A204.1 (cell line): Measurements from ENCODE around the gene HSPA6.
"Not testable (repeated sequence)": the region's sequence is repeated elsewhere in the genome, so short reads cannot be mapped to it uniquely, and the experiment has no call there.

ENCODE experiments used
- FAIRE-seq: peaks from 2 replicates; lab custom pipeline; 2012; peaks lifted over from hg19 to GRCh38; lab: Jason Lieb, UNC

Gene HSPA6

DNA sequence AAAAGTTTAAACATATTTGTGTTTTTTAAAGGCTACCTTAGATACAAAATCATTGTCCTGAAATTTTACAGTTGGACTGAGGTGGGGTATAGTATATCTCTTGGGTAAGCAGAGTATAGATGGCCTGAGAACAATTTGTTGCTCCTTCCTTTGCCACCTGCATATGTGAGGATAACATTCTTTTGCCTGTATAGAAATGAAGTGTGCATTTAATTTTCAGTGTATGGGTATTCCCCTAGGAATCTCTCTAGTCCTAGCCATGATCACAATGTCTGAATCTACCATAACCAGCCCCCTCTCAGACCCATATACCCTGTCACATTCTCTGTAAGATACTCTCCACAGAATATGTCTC is 21.0 kb upstream of the HSPA6 start:
- FAIRE-seq = no peak

DNA sequence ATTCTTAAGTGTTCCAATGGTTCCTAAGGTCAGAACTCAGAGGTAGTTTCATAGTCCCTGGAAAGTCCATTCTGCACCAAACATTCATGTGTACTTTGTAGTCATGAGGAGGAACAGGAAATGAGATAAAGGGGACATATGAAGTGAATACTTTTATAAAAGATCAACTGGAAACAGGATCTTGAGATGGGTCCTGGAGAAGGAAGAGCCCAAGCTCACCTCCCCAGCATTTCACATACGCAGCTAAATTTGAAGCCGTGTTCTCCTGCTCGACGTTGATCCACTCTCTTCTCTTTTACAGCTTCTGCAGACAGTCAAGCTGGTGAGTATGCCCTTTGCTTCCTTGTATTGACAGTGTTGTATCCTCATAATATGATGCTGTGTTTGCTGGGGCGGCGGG is 18.7 kb upstream of the HSPA6 start:
- no peak for FAIRE-seq

DNA sequence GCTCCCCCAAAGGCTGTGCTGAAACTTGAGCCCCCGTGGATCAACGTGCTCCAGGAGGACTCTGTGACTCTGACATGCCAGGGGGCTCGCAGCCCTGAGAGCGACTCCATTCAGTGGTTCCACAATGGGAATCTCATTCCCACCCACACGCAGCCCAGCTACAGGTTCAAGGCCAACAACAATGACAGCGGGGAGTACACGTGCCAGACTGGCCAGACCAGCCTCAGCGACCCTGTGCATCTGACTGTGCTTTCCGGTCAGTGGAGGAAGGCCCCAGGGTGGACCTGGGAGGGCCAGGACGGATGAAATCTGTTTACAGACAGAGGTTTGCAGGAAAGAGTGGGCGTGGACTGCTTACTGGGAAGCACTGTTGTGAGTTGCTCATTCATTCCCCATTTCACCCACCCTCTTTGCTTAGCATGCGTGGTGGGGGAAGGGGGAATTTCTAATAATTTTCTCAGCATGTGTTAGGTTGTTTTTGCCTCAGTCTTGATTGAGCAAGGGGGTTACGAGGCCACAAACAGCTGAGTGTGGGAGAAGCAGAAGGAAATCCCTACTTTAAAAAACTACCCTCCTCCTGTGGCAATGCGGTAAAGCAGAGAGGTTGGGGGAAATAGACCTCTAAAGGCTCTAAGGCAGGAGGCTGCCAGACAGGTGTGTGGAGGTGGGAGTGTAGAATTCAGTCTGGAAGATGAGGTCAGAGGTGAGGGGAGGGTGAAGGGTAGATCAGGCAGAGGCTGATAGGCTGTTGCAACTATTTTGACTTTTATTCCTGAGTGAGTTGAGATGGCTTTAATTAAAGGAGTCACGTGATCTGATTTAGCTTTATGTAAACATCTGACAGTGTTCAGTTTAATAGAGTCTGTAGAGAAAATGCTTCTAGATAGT is 17.8 kb upstream of the HSPA6 start:
- FAIRE-seq = no peak

DNA sequence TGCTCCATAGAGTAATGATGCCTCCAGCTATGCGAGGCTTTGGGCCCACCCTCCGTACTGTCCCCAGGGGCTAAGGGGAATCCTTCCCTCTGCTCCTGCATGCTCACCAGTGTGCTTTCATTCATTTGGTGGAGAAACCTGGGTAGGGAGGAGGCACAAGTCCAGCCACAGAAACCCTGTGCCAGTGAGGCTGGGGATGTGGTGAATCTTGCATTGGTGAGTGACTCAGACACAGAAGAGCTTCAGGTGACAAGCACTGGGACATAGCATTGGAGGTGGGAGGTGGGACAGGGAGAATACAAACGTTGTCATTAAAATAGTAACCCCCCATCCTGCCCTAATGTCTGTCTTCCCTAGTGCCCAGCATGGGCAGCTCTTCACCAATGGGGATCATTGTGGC is 13.9 kb upstream of the HSPA6 start:
- no peak for FAIRE-seq

DNA sequence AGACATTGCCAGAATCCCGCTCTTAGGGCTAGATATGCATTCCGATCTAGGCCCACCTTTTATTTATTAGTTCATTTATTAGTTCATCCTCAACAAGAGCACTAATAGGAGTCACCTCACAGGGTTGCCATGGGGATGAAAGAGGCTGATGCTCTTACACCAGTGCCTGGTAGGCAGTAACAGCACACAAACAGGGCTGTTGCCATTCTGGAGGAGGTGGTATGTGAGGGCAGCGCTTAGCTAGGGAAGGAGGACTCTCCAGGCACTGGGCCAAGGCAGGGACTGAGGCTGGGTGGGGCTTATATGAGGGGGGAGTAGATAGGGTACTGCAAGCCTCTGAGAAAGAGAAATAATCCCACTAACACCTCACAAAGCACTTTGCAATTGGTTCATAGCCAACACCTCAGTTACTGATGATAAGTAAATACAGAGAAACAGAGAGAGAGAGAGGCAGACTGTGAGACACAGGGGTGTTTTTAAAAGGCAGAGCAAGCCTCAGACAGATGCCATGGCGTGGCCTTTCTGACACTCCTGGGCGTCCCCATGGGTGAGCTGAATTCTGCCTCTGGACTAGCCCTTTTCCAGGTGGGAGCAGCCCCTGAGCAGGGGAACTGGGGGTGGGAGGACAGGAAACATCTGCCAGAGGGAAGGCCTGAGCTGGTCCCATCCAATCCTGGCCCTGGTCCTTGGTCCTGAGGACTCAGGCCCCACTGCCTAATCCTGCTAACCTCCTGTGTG is 13.2 kb upstream of the HSPA6 start:
- no peak for FAIRE-seq

DNA sequence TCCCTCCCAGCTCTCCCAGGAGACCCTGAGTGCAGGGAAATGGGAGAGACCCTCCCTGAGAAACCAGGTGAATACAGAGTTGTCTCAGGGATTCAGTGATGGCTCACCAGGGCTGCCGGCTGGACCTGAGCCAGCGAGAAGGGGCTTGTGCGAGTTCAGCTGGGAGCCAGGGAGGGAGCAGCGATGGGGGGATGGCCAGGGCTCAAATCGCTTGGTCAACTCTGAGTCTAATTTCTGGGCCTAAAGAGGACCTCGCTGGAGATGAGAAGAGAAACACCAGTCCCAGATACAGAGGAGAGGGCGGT is 12.6 kb upstream of the HSPA6 start:
- FAIRE-seq = no peak

DNA sequence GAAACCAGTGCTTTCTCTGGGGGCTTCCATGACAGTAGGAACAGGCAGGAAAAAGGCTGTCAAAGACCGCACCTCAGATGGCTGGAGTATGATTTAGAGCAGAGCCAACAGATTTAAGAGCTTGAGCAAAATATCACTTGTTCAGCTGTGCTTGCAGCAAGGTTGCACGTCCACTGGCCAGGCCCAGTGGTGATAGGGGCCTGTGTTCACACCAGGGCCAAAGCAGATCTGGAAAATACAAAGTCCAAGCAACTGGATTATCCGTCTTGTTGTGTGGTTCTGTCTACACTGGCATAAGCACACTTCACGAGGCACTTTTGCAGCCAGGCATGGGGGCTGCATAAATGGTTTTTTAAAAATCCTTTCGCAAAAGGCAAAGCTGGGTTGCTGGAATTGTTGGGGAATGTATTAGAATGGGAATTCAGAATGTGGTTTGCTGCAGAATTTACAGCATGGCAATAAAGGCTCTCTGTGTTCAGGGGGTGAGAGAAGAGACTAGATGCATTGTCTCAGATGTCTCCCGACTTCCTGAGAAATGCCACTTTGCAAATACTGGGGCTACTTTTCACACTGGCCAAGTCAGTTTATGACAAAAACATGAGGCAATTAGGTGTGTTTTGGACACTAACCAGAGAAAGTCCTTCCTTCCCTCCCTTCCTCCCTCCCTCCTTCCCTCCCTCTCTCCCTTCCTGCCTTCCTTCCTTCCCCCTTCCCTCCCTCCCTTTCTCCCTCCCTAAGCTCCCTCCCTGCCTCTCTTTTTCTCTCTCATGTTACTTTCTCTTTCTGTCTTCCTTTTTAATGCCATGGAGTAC is 11.5 kb upstream of the HSPA6 start:
- FAIRE-seq = not testable (repeated sequence)

DNA sequence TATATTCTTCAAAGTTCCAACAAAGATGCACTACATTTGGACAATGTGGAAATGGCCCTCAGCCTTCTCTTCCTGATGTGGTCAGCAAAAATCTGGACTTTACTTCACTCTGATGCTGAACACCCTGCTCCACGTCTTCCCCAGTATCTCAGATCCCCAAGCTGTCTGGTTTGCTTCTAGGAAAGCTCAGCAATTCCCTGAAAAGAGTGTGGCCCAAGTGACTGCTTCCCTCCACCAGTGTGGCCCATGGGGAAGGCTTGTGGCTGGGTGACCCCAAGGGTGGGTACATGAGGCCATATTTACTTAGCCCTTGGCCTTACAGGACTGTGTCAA is 10.9 kb upstream of the HSPA6 start:
- not testable (repeated sequence) for FAIRE-seq

DNA sequence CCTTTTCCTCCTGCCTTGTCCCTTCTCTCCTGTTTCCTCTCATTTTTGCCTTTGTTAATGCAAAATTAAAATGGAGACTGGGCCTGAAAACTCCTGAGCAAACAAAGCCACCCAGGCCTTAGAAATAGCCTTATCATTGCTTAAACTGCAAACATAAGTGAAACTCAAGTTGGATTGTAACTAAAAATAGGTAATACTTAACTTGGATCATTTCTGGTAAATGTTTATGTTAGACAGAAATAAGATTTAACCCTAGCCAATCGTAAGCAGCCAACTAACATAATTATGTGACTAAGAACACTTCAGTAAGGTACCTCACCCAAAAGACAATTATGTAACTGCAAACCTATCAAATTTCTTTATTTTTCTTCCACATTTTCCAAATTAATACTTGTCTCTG is 10.4 kb upstream of the HSPA6 start:
- FAIRE-seq = not testable (repeated sequence)

DNA sequence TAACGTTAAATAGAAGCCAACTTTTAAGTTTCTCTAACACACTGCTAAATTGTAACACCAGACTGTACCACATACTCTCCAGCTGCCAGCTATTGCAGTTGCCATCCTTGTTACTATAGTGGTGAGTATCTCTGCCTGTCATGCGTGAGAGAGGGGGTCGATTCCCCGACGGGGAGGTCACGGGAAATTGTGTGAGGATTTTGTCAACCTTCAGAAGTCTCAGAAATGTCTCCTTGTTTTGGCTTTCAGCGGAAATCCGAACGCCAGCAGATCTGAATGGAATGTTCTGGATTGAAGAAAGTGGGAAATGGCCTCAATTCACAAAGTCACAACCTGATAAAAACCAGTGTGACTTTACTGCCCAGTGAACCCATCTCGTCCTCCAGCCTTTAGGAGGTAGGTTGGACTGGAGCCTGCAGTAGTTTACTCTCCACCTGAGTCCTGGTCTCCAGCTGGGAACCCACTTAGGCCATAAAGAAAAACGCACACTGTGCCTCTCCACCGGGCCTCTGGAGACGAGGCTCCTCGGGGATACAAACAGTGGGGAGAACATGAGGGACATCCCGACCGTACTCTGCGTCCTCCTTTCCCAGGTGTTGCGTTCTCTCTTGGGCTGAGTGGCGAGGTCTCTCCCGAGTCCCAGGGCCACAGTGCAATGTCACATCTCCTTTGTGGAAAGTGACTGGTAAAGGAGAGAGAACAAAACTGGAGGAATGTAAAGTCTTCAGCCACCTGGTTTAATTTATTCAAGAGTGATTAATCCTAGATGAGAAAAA is 1.1 kb upstream of the HSPA6 start:
- not testable (repeated sequence) for FAIRE-seq

DNA sequence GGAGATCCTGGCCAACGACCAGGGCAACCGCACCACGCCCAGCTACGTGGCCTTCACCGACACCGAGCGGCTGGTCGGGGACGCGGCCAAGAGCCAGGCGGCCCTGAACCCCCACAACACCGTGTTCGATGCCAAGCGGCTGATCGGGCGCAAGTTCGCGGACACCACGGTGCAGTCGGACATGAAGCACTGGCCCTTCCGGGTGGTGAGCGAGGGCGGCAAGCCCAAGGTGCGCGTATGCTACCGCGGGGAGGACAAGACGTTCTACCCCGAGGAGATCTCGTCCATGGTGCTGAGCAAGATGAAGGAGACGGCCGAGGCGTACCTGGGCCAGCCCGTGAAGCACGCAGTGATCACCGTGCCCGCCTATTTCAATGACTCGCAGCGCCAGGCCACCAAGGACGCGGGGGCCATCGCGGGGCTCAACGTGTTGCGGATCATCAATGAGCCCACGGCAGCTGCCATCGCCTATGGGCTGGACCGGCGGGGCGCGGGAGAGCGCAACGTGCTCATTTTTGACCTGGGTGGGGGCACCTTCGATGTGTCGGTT is 477 bp downstream of the HSPA6 start:
- not testable (repeated sequence) for FAIRE-seq

DNA sequence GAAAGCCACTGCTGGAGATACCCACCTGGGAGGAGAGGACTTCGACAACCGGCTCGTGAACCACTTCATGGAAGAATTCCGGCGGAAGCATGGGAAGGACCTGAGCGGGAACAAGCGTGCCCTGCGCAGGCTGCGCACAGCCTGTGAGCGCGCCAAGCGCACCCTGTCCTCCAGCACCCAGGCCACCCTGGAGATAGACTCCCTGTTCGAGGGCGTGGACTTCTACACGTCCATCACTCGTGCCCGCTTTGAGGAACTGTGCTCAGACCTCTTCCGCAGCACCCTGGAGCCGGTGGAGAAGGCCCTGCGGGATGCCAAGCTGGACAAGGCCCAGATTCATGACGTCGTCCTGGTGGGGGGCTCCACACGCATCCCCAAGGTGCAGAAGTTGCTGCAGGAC is 981 bp downstream of the HSPA6 start:
- FAIRE-seq = not testable (repeated sequence)

DNA sequence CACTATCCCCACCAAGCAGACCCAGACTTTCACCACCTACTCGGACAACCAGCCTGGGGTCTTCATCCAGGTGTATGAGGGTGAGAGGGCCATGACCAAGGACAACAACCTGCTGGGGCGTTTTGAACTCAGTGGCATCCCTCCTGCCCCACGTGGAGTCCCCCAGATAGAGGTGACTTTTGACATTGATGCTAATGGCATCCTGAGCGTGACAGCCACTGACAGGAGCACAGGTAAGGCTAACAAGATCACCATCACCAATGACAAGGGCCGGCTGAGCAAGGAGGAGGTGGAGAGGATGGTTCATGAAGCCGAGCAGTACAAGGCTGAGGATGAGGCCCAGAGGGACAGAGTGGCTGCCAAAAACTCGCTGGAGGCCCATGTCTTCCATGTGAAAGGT is 1.6 kb downstream of the HSPA6 start:
- not testable (repeated sequence) for FAIRE-seq

DNA sequence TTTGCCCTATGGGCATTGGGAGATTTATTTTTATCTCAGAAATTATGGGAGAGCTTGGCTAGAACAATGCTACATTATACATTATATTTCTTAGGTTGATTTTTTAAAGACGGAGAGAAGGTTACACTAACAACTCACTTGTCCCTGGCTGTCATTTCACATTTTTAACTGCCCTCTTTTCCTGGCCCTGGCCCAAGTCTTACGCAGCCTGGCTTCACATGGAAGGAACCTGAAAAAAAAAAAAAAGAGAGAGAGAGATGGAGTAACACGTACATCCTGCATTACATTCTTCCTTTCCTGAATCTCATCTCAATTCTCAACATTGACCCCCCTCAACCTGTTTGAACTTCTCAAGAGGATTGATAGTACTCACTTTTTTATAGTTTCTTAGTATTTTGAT is 4.2 kb downstream of the HSPA6 start:
- FAIRE-seq = peak; percentile 100

DNA sequence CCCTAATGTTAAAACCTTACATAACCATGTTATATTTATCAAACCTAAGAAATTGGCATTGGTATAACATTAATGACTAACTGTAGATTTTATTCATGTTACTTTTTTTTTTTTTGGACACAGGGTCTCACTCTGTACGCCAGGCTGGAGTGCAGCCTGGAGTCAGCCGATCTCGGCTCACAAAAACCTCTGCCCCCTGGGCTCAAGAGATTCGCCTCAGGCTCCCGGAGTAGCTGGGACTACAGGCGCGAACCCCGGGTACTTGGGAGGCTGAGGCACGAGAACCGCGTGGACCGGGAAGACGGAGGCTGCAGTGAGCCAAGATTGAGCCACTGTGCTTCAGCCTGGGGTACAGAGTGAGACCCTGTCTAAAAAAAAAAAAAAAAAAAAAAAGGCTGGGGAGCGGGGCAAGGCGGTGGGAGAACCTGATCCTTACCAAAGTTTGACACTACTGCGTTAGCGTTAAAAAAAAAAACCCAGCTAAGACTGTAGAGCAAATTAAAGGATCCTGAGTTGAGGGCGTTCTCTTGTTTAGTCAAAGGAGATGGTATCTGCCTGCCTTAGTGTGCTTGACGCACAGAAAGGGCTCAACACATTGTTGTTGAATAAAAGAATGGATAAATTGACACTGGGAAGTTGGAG is 5.2 kb downstream of the HSPA6 start:
- FAIRE-seq = not testable (repeated sequence)

DNA sequence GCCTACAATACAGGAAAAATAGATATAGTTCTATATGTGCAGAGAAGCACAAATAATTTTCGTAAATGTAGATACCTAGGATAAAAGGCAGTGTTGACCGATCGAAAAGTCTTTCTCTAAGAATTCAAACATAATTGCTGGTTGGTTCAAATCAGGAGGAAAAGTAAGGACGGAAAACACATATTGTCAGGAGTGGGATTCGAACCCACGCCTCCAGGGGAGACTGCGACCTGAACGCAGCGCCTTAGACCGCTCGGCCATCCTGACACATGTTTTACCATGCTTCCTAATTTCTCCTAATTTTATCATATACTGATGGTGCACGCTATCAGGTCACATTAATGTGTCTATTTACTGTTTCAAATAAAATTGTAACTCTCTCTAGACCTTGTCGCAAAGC is 5.8 kb downstream of the HSPA6 start:
- not testable (repeated sequence) for FAIRE-seq

DNA sequence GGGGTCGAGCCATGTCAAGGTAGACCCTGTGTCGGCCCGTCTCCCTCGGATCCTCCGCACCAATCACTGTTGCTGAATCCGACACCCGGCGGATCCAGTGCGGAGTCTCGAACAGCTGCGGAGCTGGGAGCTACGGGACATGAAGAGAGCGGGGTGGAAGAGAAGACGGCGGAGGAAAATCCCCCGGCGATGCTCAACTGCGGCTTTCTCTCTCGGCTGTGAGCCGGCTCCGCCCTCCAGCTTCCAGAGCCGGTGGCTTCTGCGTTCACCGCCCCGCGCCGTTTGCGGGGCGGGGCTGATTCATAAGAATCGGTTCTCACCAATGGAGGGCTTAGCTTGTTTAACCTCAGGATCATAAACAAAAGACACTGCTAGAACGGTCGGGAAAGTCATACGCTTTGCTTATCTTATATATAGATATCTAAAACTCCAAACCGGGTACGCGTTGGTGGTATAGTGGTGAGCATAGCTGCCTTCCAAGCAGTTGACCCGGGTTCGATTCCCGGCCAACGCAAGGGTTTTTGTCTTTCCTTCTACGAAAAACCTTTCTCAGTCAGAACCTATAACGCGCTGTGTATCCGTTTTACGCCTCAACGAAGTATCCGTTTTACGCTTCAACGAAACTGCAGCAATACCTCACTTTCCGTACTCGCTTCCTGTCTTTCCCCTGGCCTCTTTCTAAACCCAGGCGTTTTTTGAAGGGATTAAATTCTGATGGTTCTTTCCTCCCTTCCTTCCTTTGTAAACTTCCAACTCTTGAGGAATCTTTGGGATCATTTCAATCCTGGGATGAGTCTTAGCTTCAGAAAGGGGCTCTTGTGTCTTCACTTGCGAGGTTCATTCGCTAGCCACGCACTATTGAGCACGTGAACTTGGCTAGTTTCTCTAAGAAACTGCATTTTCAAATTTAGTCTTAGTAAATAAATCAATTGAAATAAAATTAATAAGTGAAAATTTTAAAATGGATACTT is 6.6 kb downstream of the HSPA6 start:
- FAIRE-seq = not testable (repeated sequence)

DNA sequence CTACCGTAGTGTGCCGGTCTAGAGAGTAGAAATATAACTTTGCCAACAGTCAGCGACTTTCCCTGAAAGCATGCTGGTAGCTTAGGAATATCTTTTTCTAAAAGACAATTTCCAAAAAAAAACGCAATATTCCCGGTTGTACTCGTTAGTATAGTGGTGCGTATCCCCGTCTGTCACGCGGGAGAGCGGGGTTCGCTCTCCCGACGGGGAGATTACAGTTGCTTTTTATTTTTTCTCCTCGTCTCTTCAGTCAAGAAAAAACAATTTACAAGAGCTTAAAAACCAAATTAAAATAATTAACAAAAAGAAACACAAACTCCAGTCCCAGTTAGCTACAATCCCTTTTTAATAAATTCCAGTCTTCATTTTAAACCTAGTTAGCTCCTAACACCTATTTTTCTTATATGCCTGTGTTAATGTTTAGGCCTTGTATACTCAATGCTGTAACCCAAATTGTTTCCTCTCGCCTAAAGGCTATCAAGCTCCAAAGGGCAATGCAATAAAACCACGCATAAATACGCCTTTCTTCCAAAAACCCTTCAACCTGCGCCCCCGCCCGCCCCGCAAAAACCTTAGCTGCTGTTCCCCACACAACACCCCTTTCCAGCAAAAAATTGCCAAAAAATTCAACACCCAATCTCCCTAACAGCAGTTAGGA is 7.8 kb downstream of the HSPA6 start:
- FAIRE-seq = no peak

DNA sequence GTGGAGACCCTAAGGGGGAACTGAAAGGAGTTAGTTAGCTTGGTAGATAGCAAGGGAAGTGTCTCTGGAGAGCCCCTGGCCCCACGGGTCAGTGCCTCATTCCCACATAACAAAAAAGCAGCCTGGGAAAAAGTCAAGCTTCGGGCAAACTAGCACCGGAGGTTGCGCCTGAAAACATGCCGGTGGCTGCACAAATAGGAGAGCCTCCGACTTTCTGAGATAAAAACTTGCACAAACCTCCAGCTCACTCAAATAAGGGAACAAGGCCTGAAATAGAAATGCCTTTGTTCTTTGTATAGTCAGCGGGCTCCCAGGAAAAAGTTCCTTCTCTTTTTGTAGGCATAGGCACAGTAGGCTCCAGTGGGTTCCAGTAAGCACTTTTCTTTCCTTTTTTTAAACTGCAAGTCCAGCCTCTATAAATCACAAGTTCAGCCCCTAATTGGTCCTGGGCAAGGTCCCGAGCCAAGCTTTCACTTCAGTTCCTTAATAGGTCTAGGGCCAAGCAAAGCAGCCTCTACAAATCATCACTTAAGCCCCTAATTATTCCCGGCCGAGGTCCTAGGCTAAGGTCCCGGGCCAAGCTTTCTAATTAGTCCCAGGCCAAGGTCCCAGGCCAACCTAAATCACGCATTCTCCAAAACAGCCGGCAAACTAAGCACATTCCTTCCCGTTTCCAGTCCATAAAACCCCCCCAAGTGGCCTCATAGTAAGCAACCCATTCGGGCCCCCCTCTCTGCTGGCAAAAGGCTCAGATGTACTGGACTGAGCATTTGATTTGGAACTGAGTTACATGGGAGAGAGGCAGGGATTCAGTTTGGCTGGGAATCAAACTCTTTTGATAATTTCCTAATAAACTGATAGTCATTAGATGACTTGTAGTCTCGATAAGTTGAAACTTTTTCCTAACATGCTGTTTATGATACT is 8.6 kb downstream of the HSPA6 start:
- not testable (repeated sequence) for FAIRE-seq
